H9 (cell line): ENCODE results near the gene HLA-DRB1. TPM values are rescaled to one million over a fixed set of nuclear protein-coding genes. Genes with fewer than 3 reads are reported as not detected.

ENCODE experiments used
- DNase-seq: peaks from one replicate; pipeline ENCODE4 v3.0.0-alpha.2; 2017
- H2AFZ ChIP-seq: one replicate; pipeline ENCODE4 v1.6.1; 2013; ENCODE audit warnings: mild to moderate bottlenecking, low read length, control low read depth, moderate library complexity
- H2AK5ac ChIP-seq: 2 replicates; pipeline ENCODE4 v1.6.1; 2013; ENCODE audit warnings: low read length, control low read depth, mixed read lengths; ENCODE audit not compliant: insufficient read length
- H2BK120ac ChIP-seq: one replicate; pipeline ENCODE4 v1.6.1; 2013; ENCODE audit warnings: low read depth, mild to moderate bottlenecking, low read length, control low read depth, inconsistent platforms; ENCODE audit not compliant: poor library complexity, severe bottlenecking
- H2BK12ac ChIP-seq: 2 replicates; pipeline ENCODE4 v1.6.1; 2013; ENCODE audit warnings: low read length, control low read depth, mixed read lengths, low read depth; ENCODE audit not compliant: insufficient read length
- H2BK15ac ChIP-seq: 2 replicates; pipeline ENCODE4 v1.6.1; 2013; ENCODE audit warnings: low read depth, low read length, control low read depth
- H2BK20ac ChIP-seq: one replicate; pipeline ENCODE4 v1.6.1; 2013; ENCODE audit warnings: low read depth, mild to moderate bottlenecking, low read length, control low read depth, inconsistent platforms; ENCODE audit not compliant: poor library complexity, severe bottlenecking
- H2BK5ac ChIP-seq: 2 replicates; pipeline ENCODE4 v1.6.1; 2013; ENCODE audit warnings: low read length, control low read depth, mixed read lengths; ENCODE audit not compliant: insufficient read length
- H3K14ac ChIP-seq: 2 replicates; pipeline ENCODE4 v1.6.1; 2013; ENCODE audit warnings: low read length, control low read depth; ENCODE audit not compliant: insufficient read depth
- H3K18ac ChIP-seq: 2 replicates; pipeline ENCODE4 v1.6.1; 2013; ENCODE audit warnings: low read depth, mild to moderate bottlenecking, mixed read lengths, low read length, control low read depth; ENCODE audit not compliant: insufficient read length
- H3K23ac ChIP-seq: 2 replicates; pipeline ENCODE4 v1.6.1; 2013; ENCODE audit warnings: low read length, control low read depth, mixed read lengths, low read depth; ENCODE audit not compliant: insufficient read length
- H3K23me2 ChIP-seq: 2 replicates; pipeline ENCODE4 v1.6.1; 2013; ENCODE audit warnings: low read depth, mild to moderate bottlenecking, mixed read lengths, low read length, control low read depth; ENCODE audit not compliant: insufficient read length, poor library complexity, severe bottlenecking
- H3K27ac ChIP-seq: 2 replicates; pipeline ENCODE4 v1.5.1; 2013; ENCODE audit warnings: low read length, control low read depth, mixed read lengths, low read depth; ENCODE audit not compliant: insufficient read length
- H3K27me3 ChIP-seq: 2 replicates; pipeline ENCODE4 v1.6.1; 2013; ENCODE audit warnings: low read length, control low read depth, inconsistent platforms; ENCODE audit not compliant: insufficient read depth
- H3K4ac ChIP-seq: 2 replicates; pipeline ENCODE4 v1.6.1; 2013; ENCODE audit warnings: low read depth, mild to moderate bottlenecking, control low read depth, inconsistent platforms, low read length, moderate library complexity
- H3K4me1 ChIP-seq: 2 replicates; pipeline ENCODE4 v1.6.1; 2013; ENCODE audit warnings: low read length, control low read depth, inconsistent platforms; ENCODE audit not compliant: insufficient read depth
- H3K4me2 ChIP-seq: 2 replicates; pipeline ENCODE4 v1.6.1; 2013; ENCODE audit warnings: low read length, control low read depth, mixed read lengths; ENCODE audit not compliant: insufficient read length, insufficient read depth
- H3K56ac ChIP-seq: 2 replicates; pipeline ENCODE4 v1.6.1; 2013; ENCODE audit warnings: low read depth, mild to moderate bottlenecking, mixed read lengths, low read length, control low read depth; ENCODE audit not compliant: insufficient read length
- H3K79me1 ChIP-seq: 2 replicates; pipeline ENCODE4 v1.6.1; 2013; ENCODE audit warnings: low read depth, mild to moderate bottlenecking, moderate library complexity, low read length, control low read depth, inconsistent platforms; ENCODE audit not compliant: insufficient read depth, poor library complexity, severe bottlenecking
- H3K79me2 ChIP-seq: 2 replicates; pipeline ENCODE4 v1.6.1; 2013; ENCODE audit warnings: low read length, control low read depth, inconsistent platforms; ENCODE audit not compliant: insufficient read depth
- H3K9ac ChIP-seq: 2 replicates; pipeline ENCODE4 v1.6.1; 2013; ENCODE audit warnings: low read length, control low read depth, mixed read lengths; ENCODE audit not compliant: insufficient read length; ENCODE audit errors: extremely low read depth
- H3K9me3 ChIP-seq: one replicate; pipeline ENCODE4 v1.6.1; 2013; ENCODE audit warnings: low read depth, low read length, inconsistent platforms; ENCODE audit not compliant: control insufficient read depth
- H3T11ph ChIP-seq: one replicate; pipeline ENCODE4 v1.6.1; 2013; ENCODE audit warnings: mild to moderate bottlenecking, low read length, control low read depth, inconsistent platforms
- H4K20me1 ChIP-seq: one replicate; pipeline ENCODE4 v1.6.1; 2013; ENCODE audit not compliant: control insufficient read depth, insufficient read length, insufficient read depth
- H4K5ac ChIP-seq: 2 replicates; pipeline ENCODE4 v1.6.1; 2013; ENCODE audit warnings: low read depth, mild to moderate bottlenecking, mixed read lengths, low read length, control low read depth; ENCODE audit not compliant: insufficient read length
- H4K8ac ChIP-seq: replicated peaks from 2 replicates; pipeline ENCODE4 v1.6.1; 2013; ENCODE audit warnings: low read length, control low read depth, mixed read lengths, low read depth; ENCODE audit not compliant: insufficient read length
- H4K91ac ChIP-seq: 2 replicates; pipeline ENCODE4 v1.6.1; 2013; ENCODE audit warnings: low read depth, mild to moderate bottlenecking, moderate library complexity, mixed read lengths, low read length, control low read depth; ENCODE audit not compliant: insufficient read length
- H3K27ac Mint-ChIP-seq, 3 experiments: 2 replicates in 2 of 3; 3 replicates in 1 of 3; pipeline ENCODE4 v1.8.0; 2020 to 2021; ENCODE audit warnings: mixed read lengths in 3 of 3, mild to moderate bottlenecking in 1 of 3, moderate library complexity in 1 of 3
- H3K27me3 Mint-ChIP-seq: 2 replicates; pipeline ENCODE4 v1.8.0; 2021; ENCODE audit warnings: low read depth, mild to moderate bottlenecking, moderate library complexity, mixed read lengths
- H3K36me3 Mint-ChIP-seq, 3 experiments: 2 replicates in 2 of 3; 3 replicates in 1 of 3; pipeline ENCODE4 v1.8.0; 2020 to 2021; ENCODE audit warnings: low read depth in 3 of 3, mixed read lengths in 3 of 3; ENCODE audit not compliant: insufficient read depth in 1 of 3
- H3K4me1 Mint-ChIP-seq, 2 experiments: 2 replicates each; pipeline ENCODE4 v1.8.0; 2020; ENCODE audit warnings: mixed read lengths in 2 of 2
- H3K4me3 Mint-ChIP-seq, 2 experiments: 2 replicates in 1 of 2; 3 replicates in 1 of 2; pipeline ENCODE4 v1.8.0; 2020 to 2021; ENCODE audit warnings: mild to moderate bottlenecking in 2 of 2, mixed read lengths in 2 of 2, moderate library complexity in 1 of 2
- H3K9me3 Mint-ChIP-seq, 2 experiments: 2 replicates in 1 of 2; 3 replicates in 1 of 2; pipeline ENCODE4 v1.8.0; 2020; ENCODE audit warnings: mild to moderate bottlenecking in 2 of 2, mixed read lengths in 2 of 2, moderate library complexity in 1 of 2
- WGBS: extraction: QIAGEN DNeasy Blood & Tissue Kit; methylation state at CpG from one replicate; pipeline ENCODE4 v1.1.7; 2013; ENCODE audit warnings: missing lambda C conversion rate, low lambda C conversion rate, mixed read lengths; ENCODE audit not compliant: insufficient read length; ENCODE audit errors: extremely low coverage; 5-methylcytosine and 5-hydroxymethylcytosine counted together
- total RNA-seq: library from RNA; stranded (reverse); gene quantifications from 2 replicates; pipeline ENCODE4 v1.2.1, GENCODE V29; 2021
- TF ChIP-seq, protein P1 (sequence below): fragments of 200-600 bp; sonication (generic); conservative IDR thresholded peaks from 3 replicates; pipeline ENCODE4 v1.8.0; 2021; ENCODE audit warnings: antibody characterized with exemption, mild to moderate bottlenecking

HLA-DRB1 gene
- total RNA-seq, 1 experiment from 2014 or later, result 25.9 TPM

DNA sequence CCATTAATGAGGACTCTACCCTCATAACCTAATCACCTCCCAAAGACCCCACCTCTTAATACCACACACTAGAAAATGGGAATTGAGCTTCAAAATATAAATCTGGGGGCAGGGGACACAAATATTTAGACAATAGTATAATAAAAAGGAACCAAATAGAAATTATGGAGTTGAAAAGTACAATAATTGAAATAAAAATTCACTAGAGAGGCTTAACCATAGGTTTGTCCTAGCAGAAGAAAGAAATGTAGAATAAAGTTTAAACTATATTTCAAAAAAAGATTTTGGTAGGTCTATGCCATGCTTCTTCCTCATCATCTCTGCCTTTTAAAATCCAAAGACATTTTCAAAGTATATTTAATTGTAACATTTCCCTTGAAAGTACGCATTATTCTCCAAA, 28.1 kb upstream of the HLA-DRB1 start:
- H3K4me1 Mint-ChIP-seq, result peaks cover 15 to 23% of the 10 kb centered on the region in 2 experiments
- H2BK12ac ChIP-seq, result no peak overlapping the region
- no peak overlapping the region for H2AFZ ChIP-seq
- H3K9ac ChIP-seq, result no peak overlapping the region
- H3K23me2 ChIP-seq, result no peaks in the 10 kb centered on the region
- no peaks in the 10 kb centered on the region for H3K36me3 Mint-ChIP-seq
- no peak overlapping the region for H3K14ac ChIP-seq
- no peak overlapping the region for H3K23ac ChIP-seq
- no peaks in the 10 kb centered on the region for H3K79me2 ChIP-seq
- H3K4ac ChIP-seq, result no peak overlapping the region
- DNase-seq, result no peak
- H3K4me1 ChIP-seq, result peaks cover 2% of the 10 kb centered on the region; the same call in 1 of the 2 replicates
- H4K91ac ChIP-seq, result no peak overlapping the region
- no peaks in the 10 kb centered on the region for H3K9me3 ChIP-seq
- TF ChIP-seq, protein P1, sequence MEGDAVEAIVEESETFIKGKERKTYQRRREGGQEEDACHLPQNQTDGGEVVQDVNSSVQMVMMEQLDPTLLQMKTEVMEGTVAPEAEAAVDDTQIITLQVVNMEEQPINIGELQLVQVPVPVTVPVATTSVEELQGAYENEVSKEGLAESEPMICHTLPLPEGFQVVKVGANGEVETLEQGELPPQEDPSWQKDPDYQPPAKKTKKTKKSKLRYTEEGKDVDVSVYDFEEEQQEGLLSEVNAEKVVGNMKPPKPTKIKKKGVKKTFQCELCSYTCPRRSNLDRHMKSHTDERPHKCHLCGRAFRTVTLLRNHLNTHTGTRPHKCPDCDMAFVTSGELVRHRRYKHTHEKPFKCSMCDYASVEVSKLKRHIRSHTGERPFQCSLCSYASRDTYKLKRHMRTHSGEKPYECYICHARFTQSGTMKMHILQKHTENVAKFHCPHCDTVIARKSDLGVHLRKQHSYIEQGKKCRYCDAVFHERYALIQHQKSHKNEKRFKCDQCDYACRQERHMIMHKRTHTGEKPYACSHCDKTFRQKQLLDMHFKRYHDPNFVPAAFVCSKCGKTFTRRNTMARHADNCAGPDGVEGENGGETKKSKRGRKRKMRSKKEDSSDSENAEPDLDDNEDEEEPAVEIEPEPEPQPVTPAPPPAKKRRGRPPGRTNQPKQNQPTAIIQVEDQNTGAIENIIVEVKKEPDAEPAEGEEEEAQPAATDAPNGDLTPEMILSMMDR, result no peak
- H3T11ph ChIP-seq, result no peak overlapping the region
- H3K27me3 ChIP-seq, result no peaks in the 10 kb centered on the region
- no peak overlapping the region for H2BK5ac ChIP-seq
- no CpG with 5 or more reads among the region's 1 CpG for WGBS
- no peak overlapping the region for H3K18ac ChIP-seq
- H4K5ac ChIP-seq, result no peak overlapping the region
- H2BK20ac ChIP-seq, result no peak overlapping the region
- H3K27ac ChIP-seq, result no peak overlapping the region
- no peak overlapping the region for H3K27ac Mint-ChIP-seq
- no peaks in the 10 kb centered on the region; a peak in 1 of 5 replicates for H3K9me3 Mint-ChIP-seq
- H2BK15ac ChIP-seq, result no peak overlapping the region
- no peak overlapping the region for H2BK120ac ChIP-seq
- no peaks in the 10 kb centered on the region for H3K79me1 ChIP-seq
- H4K20me1 ChIP-seq, result no peaks in the 10 kb centered on the region
- no peak overlapping the region for H3K4me2 ChIP-seq
- H3K56ac ChIP-seq, result no peak overlapping the region
- H4K8ac ChIP-seq, result no peak overlapping the region
- no peak overlapping the region for H3K4me3 Mint-ChIP-seq
- H3K27me3 Mint-ChIP-seq, result no peaks in the 10 kb centered on the region
- no peak overlapping the region for H2AK5ac ChIP-seq
